ENCODE data around the gene MACROD2.

DNA sequence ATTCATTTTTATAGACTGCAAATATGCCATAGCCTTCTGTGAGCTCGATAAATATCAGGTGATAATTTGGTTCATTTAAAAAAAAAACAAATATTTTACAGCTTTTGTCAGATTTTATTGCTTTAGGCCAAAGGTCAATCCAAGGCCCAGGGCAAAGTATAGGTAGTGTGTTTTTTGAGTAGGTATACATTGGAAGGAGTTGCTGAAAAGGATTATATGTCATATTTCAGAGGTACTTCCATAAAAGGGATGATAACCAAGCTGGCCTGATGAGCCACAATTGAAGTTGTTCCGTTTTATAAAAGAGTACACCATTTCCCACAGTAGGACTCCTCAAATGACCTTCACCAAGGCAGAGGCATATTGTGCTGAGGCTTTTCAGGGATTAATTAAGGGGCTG, 794.9 kb downstream of the MACROD2 start:
- TF ChIP-seq, protein P1, sequence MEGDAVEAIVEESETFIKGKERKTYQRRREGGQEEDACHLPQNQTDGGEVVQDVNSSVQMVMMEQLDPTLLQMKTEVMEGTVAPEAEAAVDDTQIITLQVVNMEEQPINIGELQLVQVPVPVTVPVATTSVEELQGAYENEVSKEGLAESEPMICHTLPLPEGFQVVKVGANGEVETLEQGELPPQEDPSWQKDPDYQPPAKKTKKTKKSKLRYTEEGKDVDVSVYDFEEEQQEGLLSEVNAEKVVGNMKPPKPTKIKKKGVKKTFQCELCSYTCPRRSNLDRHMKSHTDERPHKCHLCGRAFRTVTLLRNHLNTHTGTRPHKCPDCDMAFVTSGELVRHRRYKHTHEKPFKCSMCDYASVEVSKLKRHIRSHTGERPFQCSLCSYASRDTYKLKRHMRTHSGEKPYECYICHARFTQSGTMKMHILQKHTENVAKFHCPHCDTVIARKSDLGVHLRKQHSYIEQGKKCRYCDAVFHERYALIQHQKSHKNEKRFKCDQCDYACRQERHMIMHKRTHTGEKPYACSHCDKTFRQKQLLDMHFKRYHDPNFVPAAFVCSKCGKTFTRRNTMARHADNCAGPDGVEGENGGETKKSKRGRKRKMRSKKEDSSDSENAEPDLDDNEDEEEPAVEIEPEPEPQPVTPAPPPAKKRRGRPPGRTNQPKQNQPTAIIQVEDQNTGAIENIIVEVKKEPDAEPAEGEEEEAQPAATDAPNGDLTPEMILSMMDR (IDR thresholded peaks at IDR 0.05): no peak
- TF ChIP-seq POLR2A (IDR thresholded peaks at IDR 0.05; ENCODE audit: low read length) (no peak), BHLHE40 (IDR thresholded peaks at IDR 0.05; ENCODE audit: low read depth, low read length) (no peak), ZNF302 (CRISPR knock-in tag; IDR thresholded peaks at IDR 0.05) (no peak), NR3C1 (IDR thresholded peaks at IDR 0.05) (no peak), NFE2L2 (conservative IDR thresholded peaks at IDR 0.05; ENCODE audit: low read length) (no peak), JUN (IDR thresholded peaks at IDR 0.05) (no peak), CBX2 (IDR thresholded peaks at IDR 0.05; ENCODE audit: borderline replicate concordance, low read depth) (no peak), MAZ (IDR thresholded peaks at IDR 0.05; ENCODE audit: borderline replicate concordance, low read depth, low read length) (no peak), MYC (IDR thresholded peaks at IDR 0.05; ENCODE audit: borderline replicate concordance, low read length) (no peak)
- TF ChIP-seq, protein P2, sequence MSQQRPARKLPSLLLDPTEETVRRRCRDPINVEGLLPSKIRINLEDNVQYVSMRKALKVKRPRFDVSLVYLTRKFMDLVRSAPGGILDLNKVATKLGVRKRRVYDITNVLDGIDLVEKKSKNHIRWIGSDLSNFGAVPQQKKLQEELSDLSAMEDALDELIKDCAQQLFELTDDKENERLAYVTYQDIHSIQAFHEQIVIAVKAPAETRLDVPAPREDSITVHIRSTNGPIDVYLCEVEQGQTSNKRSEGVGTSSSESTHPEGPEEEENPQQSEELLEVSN (IDR thresholded peaks at IDR 0.05; ENCODE audit: borderline replicate concordance, low read depth): no peak
- TF ChIP-seq, protein P3, sequence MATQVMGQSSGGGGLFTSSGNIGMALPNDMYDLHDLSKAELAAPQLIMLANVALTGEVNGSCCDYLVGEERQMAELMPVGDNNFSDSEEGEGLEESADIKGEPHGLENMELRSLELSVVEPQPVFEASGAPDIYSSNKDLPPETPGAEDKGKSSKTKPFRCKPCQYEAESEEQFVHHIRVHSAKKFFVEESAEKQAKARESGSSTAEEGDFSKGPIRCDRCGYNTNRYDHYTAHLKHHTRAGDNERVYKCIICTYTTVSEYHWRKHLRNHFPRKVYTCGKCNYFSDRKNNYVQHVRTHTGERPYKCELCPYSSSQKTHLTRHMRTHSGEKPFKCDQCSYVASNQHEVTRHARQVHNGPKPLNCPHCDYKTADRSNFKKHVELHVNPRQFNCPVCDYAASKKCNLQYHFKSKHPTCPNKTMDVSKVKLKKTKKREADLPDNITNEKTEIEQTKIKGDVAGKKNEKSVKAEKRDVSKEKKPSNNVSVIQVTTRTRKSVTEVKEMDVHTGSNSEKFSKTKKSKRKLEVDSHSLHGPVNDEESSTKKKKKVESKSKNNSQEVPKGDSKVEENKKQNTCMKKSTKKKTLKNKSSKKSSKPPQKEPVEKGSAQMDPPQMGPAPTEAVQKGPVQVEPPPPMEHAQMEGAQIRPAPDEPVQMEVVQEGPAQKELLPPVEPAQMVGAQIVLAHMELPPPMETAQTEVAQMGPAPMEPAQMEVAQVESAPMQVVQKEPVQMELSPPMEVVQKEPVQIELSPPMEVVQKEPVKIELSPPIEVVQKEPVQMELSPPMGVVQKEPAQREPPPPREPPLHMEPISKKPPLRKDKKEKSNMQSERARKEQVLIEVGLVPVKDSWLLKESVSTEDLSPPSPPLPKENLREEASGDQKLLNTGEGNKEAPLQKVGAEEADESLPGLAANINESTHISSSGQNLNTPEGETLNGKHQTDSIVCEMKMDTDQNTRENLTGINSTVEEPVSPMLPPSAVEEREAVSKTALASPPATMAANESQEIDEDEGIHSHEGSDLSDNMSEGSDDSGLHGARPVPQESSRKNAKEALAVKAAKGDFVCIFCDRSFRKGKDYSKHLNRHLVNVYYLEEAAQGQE (IDR thresholded peaks at IDR 0.05): no peak

All from A549 (cell line).